T-helper 9 cell (primary cell): Measurements from ENCODE around the gene CSF1R.

Experiments used
- DNase-seq: peaks from one replicate; pipeline ENCODE4 v3.0.0-alpha.2; 2020

The CSF1R gene

DNA sequence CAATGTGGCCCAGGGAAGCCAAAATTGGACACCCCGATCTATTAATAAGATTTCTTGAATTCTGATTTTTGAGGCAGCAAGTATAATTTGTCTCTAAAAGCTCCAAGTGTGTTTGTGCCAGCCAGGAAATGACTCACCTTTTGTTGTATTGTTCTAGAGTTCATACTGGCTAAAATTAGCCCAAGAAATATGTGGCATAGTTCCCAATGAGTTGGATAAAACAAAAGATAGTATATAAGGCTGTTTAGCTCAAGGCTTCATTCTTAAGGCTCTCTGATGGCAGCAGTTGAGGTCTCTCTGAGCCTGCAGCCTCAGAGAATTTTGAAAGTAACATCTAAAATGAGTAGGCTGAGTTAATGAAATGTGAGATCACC, 64.2 kb downstream of the CSF1R start:
- DNase-seq: no peak

DNA sequence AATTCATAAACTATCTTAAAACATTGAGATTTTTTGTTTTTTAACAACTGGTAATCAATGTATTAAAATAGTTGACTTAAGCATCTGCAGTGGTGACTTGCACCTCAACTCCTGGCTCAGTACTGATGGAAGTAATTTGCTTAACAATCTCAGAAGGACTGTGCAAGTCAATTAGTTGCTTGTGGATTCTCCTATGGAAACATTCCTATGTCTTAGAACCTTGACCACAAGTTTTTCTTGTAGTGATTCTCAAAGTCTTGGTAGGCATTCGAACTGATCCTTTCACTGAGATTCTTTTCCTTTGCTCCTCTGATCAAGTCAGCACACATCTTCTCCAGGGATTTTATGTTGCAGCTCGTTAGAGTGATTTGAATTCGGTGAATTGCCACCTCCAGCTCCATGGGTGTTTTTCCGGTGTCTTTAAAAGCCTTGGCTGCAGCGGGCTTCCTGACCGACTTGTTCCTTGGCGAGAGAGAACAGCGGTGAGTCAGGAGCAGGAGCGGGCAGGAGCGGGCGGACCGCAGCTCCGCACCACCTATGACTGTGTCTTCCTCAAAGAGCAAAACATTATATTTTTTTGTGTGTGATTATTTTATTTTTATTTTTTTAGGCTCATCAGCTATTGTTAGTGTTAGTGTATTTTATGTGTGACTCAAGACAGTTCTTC, 64.7 kb downstream of the CSF1R start:
- DNase-seq: no peak

DNA sequence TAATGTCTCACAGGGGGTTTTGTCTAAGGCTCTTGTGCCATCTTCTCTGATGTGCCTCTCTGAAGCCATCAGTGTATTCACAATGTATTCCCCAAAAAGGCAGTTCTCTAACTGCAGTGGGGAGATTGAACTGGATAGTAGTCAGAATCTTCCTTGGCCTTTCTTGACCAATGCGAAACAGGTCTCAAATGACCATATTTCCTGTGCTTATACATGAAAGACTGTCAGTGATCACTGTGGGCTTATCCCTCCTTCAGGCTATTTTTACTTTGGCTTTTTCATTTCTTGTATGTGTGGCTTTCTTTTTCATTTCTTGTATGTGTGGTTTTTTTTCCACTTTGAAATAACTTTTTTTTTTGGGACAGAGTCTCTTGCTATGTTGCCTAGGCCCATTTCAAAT, 66.1 kb downstream of the CSF1R start:
- no peak for DNase-seq

DNA sequence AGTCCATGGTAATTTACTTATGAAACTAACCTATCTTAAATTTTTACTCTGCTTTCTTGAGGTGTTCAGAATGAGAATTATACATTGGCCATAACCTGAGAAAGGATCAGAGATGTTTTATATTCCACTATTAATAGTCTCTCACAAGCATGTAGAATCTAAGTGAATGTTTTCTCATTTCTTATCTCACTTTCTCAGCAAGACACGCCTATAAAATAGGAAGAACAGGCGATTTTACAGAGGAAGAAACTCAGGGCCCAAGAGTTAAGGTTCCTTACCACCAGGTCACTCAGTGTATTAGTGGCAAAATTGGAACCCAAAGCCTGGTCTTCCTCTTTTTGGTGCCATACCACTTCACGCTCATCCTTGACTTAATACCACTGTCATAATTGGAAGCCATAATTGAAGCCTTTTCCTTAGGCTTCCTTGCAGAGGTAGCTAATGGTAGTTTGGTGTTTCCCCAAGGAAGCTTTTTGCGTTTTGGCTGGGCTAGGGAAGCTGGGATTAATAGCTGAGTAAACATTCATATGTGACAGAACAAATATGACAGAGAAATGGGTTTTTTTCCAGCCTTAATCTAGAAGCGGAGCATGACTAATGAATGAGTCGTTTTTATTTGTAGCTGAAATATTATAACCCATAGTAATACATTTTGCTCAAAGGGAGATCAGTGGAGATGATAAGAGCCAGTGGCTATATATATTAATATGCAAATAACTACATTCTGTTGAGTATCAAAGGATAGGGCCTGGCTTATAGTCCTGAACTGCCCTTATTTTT, 68.9 kb downstream of the CSF1R start:
- no peak for DNase-seq

DNA sequence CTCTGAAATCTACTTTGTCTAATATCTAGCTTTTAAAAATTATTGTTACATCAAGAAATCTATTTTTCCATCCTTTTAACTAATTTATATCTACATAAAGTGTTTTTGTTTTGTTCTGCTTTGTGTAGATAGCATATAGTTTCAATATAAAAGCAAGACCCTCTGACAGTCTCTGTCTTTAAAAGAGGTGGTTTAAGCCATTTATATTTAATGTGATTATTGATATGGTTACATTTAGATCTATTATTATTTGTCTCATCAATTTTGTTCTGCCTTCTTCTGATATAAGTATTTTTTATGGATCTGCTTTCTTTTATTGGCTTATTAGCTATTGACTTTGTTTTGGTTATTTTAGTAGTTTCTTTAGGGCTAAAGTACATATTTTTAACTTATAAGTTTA, 69.8 kb downstream of the CSF1R start:
- no peak for DNase-seq

DNA sequence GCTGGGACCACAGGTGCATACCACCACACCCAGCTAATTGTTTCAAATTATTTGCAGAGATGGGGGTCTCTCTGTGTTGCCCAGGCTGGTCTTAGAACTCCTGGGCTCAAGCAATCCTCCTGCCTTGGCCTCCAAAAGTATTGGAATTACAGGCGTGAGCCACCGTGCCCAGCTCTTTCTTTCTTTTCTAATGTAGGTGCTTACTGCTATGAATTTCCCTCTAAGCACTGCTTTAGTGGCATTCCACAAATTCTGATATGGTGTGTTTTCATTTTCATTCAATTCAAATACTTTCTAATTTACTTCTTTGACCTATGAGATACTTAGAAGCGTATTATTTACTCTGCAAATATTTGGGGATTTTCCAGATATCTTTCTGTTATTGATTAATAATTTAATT, 70.9 kb downstream of the CSF1R start:
- no peak for DNase-seq

DNA sequence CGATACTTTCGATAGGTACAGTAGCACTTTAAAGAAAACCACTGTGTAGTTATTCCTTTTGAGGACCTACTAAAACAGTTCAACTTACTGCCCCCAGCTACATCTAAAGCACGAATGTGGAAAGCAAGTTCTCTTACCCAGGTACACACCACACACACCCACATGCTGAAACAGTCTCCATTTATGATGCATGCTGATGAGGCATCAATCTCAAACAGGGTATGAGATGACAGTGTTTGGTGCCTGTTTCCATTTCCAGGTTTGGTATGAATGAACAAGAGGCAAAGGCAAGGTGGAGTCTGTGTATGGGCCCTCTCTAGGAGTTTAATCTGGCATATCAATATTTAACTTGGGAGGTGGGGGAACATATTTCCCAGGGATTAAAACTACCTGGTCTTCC, 71.9 kb downstream of the CSF1R start:
- DNase-seq: no peak

DNA sequence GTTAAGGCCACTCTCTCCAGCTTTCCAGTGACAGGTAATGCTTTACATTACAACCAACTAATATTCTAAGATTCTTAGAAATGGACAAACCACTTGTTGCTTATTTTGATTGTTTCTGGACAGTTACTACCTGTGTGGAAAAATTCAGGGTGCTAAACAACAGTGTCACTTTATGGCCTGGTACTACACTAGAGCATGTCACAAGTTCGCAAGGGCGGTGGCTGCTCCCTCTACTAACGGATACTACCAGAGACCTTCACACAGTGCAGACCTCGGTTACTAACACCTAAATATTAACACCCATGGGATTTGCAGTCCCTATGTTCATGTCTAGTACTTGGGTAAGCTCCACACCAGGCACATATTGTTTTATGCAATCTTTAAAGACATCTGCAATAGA, 72.4 kb downstream of the CSF1R start:
- no peak for DNase-seq

DNA sequence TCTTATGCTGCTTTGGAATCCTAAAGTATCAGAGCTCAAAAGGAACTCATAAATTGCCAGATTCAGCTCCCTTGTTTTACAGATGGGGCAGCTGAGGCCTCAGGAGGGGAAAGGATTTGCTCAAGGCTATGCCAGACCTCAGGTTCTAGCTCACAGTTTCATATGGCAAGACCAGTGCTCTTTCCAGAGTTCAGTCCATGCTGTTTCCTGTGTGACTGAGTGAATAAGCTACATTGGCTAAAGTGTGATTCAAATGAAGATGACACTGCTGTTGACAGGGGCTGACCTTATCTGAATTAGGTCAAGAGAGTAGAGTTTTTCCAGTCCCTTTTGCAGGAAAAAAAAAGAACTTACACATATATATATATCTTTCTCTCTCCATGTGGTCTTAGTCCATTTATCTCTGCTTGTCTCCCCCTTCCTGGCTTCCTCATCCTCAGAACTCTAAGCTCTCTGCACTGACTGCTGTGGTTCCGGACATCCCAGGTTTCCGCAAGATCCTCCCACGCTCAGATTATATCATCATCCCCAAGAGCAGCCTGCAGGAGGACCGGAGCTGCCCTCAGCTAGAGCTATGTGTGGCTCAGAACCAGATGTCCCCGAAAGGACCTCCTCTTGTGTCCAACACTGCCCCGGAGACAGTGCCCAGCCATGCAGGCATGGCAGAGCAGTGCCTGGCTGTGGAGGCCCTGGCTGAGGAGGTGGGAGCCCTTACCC, 76.5 kb downstream of the CSF1R start:
- no peak for DNase-seq

DNA sequence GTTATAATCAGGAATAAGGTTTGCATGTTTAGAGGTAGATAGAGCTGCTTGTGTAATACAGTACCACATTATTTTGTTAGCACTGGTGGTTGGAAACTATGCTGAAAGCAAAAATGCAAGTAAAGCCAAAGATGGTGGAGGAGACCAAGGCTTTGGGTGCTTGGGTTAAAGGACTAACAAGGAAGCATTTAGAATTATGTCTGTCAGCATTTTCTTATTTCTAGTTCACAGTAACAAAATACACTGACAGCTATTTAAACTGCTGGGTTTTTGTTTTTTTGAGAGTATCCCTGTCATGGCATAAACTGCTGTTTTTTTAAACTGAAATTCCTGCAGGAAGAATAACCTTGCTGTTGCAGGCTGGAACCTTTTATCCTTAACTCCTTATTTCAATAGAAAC, 79.3 kb downstream of the CSF1R start:
- no peak for DNase-seq

DNA sequence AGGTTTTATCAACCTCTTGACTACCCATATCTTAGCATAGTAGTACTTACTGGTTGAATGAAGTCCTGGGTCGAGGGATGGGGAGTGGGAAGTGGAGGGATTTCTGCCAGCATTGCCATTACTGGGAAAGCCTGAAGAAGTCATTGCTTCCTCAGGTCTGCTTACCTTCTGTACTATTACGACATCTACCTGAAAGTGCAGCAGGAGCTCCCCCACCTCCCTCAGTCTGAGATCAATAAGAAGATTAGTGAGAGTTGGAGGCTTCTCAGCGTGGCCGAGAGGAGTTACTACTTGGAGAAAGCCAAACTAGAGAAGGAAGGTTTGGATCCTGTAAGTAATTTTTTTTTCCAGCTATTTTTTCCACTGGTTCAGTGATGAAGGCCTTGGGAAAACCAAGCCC, 80.0 kb downstream of the CSF1R start:
- no peak for DNase-seq
